GM21447 (cell line): ENCODE results near the gene PIGO.

Experiments
- ATAC-seq: cut with Tn5 transposase; IDR thresholded peaks from one replicate; pipeline ENCODE4 v1.9.1; 2021; ENCODE audit not compliant: unreplicated experiment

Gene PIGO

GRCh38 chr9:35072461-35073278 lies 23.7 kb downstream of the PIGO start, which contains the start of gene VCP:
Gene VCP, minus strand, starts transcription at chr9:35072625. Its CDS starts 272 bp downstream, at chr9:35072353.
- peak; percentile 82 for ATAC-seq

DNA sequence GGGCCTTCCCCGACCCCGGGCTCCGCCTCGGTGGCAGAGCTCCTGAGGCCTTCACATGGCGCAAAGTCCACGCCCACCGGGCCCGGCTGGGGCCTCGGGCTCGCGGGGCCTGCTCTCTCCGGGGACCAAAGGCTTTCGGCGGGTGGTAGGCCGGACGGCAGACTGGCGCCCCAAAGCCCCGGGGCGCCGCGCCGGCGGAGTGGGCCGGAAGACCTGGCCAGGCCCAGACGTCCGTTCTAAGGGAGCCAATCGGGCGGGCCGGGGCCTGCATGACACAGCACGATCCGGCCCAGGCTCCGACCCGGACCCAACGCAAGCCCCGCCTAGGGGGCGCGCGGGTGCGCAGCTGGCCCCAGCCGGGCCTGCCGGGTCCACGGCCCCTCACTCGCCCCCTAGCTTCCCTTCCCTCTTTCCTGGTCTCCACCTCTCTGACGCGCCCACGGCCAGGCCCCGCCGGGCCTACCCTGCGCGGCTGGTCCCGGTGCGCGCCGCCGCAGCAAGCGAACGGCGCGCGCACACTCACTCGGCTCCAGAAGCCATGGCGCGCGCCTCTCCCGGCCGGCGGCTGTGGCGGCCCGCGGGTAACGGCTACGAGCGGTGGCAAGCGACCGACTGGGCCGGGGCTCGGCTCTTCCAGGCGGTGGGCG lies 24.5 kb downstream of the PIGO start:
- peak; percentile 46 for ATAC-seq

DNA sequence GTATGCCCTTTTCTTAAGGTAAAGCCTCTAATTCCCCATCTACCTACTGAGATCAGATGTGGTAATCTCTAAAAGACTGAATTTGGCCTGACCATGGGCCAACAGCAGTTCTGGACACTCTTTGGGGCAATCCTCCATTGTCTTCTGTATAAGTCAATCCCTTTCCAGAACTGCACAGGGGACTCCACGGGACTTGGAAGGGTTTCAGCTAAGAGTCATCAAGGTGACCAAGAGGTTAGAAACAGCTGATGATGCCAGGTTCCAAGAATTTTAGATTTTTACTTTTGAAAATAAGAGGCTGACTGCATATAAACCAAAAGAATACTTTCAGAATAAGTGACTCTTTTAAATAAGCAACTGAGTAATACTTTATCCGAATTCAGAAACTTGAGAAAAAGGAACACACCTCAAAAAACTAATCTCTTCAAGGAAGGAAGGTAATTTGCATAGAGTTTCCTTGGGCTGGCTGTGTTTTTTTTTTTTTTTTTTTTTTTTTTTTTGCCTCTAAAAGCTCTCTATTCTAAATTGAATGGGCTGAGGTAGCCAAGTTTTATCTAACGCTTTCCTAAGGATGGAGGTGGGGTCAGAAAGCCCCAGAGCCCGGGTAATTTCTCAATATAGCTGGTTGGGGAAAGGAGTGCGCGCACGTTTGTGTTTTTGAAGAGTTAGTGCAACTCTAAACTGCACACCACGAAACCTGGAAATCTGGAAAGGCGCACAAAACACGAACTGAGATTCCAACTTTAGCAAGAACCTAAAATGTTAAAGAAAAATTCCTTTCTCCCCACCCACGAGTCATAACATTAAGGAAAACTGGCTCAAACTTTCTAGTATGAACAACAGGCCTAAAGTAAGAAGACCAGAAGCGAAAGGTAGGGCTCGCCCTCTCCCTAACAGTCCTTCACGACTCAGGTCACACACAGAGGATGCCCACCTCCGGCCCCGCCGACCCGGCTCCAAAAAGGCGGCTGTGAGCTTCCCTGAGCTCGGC lies 25.3 kb downstream of the PIGO start:
- ATAC-seq = no peak

DNA sequence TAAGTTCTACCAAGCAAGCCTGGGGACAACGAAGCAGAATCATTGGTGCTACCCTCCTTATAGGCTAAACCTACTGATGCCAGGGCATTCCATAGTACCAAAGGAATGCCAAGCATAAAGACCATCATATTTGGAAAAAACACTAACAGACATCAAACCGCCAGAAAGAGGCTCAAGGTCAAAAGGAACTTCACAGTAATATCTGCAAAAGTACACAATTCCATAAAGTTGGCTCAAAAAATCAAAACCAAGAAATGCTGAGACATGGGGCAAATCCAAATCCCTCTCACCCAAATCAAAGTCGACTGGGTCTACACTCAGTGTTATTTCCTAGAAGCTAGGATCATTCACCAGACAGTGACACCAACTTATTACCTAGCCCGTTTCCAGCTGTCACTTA lies 27.4 kb downstream of the PIGO start:
- ATAC-seq = no peak

DNA sequence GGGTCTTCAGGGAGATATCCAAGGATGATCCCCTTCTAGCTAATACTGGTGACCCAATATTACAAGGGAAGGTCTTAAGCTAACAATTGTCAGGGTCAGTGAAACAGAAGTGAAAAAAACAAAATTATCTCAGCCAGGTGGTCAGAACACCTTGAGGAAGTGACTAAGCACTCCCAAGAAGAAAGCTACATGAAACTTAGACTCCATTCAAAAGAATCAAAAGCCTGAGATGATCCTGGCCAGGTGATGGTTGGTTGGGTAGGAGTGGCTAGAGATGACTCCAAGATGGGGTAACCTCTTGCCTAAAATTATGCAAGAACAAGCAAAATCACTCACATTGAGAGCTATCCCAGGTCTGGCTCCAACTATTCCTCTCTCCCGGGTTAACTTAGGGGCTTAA lies 29.3 kb downstream of the PIGO start:
- ATAC-seq = no peak

- no peak for ATAC-seq
Measured at GRCh38 chr9:35060548-35061207, 35.7 kb downstream of the PIGO start.

GRCh38 chr9:35059438-35059837 lies 37.0 kb downstream of the PIGO start:
- no peak for ATAC-seq

- no peak for ATAC-seq
Measured at GRCh38 chr9:35057271-35057620, 39.1 kb downstream of the PIGO start.

- no peak for ATAC-seq
Measured at GRCh38 chr9:35056571-35057270, 39.7 kb downstream of the PIGO start.

GRCh38 chr9:35054871-35055644 lies 41.3 kb downstream of the PIGO start:
- ATAC-seq = no peak

- no peak for ATAC-seq
Measured at GRCh38 chr9:35054185-35054835, 42.1 kb downstream of the PIGO start.

DNA sequence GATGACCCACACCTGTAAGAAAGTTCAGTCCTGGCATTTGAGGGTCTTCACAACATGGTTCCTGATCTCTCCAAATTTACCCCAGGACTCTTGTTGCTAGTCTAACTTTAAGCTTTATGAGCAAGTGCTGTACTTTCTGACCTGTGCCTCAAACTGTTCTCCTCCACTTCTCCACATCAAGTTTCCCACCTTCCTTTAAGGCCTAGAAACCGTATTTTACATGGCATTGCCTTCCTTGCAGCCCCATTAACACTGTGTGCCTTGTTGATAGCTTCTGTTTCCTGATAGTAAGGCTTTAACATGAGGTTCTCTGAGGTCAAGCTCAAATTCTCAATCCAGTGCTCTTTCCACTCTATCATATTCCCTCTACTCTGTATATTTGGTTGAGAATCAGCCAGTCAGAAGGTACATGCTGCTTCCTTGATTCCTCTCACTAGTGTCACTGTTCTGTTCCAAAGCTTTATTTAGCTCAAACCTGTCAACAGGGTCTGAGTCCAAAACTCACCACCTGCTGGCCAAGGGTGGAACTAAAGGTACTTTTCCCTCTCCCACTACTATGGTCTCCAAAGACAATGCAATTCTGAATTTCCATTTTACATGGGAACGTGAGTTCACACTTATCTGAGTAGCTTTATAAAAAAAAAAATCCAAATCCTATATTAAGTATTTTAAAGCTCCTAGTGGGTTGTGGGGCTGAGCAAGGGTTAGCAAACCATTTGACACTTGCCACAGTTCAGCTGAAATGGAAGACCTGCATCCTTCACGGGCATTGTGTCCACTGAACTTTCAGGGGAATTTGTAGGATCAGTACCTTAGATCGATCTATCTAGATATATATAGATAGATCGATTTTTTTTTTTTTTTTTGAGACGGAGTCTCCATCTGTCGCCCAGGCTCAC lies 45.1 kb downstream of the PIGO start:
- ATAC-seq = peak; percentile 65

GRCh38 chr9:35048511-35048910 lies 47.9 kb downstream of the PIGO start:
- no peak for ATAC-seq

DNA sequence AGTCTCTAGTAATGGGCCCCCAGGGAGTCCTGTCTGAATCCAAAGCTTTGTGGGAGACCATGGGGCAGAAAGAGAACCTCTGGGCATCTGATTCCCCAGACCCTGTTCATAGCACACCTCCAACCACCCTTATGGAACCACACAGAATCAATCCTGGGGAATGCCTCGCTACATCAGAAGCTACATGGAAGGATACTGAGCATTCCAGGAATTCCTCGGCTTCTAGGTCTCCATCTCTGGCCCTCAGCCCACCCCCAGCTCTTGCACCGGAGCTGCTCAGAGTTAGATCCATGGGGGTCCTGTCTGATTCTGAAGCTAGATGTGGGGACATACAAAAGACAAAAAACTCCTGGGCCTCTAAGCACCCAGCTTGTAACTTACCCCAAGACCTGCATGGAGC lies 52.3 kb downstream of the PIGO start:
- ATAC-seq = no peak

DNA sequence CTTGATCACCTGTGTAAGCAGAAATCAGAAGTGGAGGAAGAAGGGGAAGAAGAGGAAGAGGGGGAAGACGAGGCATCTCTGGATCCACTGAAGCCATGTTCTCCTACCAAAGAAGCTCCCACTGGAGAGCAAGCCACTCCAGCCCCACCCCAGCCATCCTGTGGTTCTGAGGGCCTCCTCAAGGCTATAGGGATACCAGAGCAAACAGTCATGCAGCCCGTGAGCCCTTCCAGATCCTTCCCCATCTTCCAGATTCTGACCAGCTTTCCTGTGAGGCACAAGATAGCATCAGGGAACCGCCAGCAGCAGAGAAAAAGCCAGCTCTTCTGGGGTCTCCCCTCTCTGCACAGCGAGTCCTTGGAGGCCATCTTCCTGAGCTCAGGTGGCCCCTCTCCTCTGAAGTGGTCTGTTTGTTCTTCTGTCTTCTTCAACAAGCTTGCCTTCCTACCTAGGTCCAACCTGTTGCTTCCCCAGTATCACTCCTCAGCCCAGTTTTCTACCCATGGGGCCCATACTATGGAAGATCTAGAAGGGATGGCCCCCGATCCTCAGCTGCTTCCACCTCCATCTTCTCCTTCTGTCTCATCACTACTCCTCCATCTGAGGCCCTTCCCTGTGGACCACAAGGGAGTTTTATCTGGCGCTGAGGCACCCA lies 53.4 kb downstream of the PIGO start:
- no peak for ATAC-seq

- ATAC-seq = no peak
Measured at GRCh38 chr9:35042081-35042604, 54.2 kb downstream of the PIGO start.
